ENCODE results near the gene WFDC12. TPM values are rescaled to one million over a fixed set of nuclear protein-coding genes. Genes with fewer than 3 reads are reported as not detected.

The WFDC12 gene
- total RNA-seq, 2 experiments from 2014 or later = not detected

DNA sequence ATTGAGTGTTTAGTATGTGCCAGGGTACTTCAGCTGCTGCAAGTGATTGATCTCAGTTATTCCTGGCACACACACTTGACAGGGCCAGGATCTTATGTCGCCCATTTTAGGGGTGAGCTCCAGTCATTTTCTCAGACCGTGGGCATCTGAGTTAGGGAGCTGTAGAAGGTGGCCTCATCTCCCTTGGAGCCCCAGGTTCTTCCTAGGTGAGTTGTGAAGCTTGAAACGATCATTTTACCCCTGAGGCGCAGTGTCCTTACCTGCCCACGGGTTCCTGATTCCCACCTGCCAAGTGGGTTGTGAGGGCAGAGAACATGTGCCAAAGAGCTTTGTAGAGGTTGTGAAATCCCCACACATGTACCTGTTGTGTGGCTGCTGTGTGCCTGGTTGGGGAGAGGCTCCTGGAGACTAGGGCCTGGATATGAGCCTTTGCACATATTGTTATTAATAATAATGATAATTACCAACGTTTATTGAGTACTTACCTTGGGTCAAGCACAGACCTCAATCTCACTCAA, 22.9 kb downstream of the WFDC12 start:
- DNase-seq (no peak), ATAC-seq (no peak)
- H3K4me1 Mint-ChIP-seq = peaks cover 15% of the 10 kb centered on the region
- no peak overlapping the region for H3K27ac Mint-ChIP-seq
- H3K36me3 Mint-ChIP-seq (ENCODE audit: low read depth) = no peaks in the 10 kb centered on the region
- intact Hi-C loops (cut with DNase I, micrococcal nuclease) = no loop called here
- POLR2A ChIA-PET = no interaction called here
- H3K27me3 Mint-ChIP-seq = peaks cover 35% of the 10 kb centered on the region
- no peaks in the 10 kb centered on the region for H3K9me3 Mint-ChIP-seq (ENCODE audit: low read depth)
- CTCF ChIA-PET = interaction anchor here (0.8 to 2.1 kb wide), 3 partner anchors 9 to 38 kb away, joined by 3 to 8 read pairs (median 4); no protein-coding TSS in a partner anchor
- no peak overlapping the region for H3K4me3 Mint-ChIP-seq

DNA sequence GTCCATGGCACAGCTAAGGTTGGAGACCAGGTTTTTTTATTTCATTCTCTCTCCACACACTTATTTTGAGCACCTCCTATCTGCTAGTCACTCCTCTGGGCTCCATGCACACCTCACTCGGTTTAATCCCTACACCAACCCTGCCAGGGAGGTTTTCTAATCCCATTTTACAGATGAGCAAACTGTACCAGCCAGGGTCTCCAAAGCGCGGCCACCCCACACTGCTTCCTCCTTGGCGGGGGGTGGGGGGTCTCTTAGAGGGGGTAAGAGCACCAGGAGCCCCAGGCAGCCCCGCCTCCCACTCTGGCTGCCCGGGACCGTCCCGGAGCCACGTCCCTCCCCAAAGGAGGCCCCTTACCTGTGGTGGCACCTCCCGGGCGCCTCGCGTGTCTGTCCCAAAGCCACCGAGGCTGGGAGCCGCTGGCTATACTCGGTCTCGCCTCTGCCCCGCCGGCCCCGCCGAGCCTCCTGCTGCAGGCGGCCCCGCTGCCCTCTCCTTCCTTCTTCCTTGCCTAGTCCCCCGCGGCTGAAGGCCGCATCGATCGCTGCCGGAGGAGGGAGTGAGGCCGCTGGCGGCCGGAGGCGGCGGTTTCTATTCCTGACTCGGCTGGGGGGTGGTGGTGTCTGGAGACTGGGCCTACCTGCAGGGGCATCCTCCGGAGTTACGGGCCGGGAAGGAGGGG, 23.6 kb downstream of the WFDC12 start, which contains the start of gene KCNS1:
Gene KCNS1, minus strand, starts transcription at position 565 of the 683 bp plus-strand sequence. CDS start 1,891 bp downstream, outside the sequence.
- intact Hi-C loops (cut with DNase I, micrococcal nuclease) = no loop called here
- Mint-ChIP-seq H3K27me3 (peaks cover 36% of the 10 kb centered on the region), H3K9me3 (ENCODE audit: low read depth) (no peaks in the 10 kb centered on the region), H3K4me3 (no peak within 1 kb of the TSS), H3K36me3 (ENCODE audit: low read depth) (no peaks in the 10 kb centered on the region), H3K4me1 (peaks cover 15% of the 10 kb centered on the region), H3K27ac (no peak within 1 kb of the TSS)
- DNase-seq (no peak), ATAC-seq (no peak)
- ChIA-PET CTCF (interaction anchor here (0.7 to 5.8 kb wide), 8 partner anchors 9 to 192 kb away, joined by 3 to 45 read pairs (median 4); no protein-coding TSS in a partner anchor), POLR2A (no interaction called here)

DNA sequence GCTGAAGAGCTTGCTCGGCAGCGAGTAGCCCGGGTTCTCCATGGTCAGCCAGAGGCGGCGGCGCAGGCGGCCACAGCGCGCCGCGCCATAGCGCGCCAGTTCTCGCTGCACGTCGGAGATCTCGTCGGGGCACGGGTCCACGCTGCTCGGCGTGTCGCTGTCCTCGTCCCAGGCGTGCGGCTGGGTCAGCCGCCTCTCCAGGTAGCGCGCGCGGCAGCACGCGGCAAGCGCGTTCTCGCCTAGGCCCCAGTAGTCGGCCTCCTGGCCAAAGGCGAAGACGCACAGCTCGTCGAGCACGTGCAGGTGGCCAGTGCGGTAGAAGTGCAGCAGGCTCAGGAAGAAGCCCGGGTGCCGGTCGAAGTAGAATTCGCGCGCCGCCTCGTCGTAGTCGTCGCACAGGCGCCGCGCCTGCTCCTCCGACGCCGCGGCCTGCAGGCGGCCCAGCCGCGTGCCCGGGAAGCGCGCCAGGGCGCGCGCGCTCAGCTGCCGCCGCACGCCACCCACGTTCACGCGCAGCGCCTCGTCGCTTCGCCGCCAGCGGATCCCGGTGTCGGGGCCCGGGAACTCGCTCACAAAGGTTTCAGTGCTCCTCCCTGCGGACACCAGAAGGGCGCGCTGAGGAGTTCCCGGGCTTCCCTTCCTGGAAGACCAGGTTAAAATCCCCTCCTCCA, 26.0 kb downstream of the WFDC12 start:
- DNase-seq = peak; percentile 67
- CTCF ChIA-PET = interaction anchor here (0.6 to 7.8 kb wide), 15 partner anchors 8 to 214 kb away, joined by 3 to 136 read pairs (median 13); no protein-coding TSS in a partner anchor
- no peaks in the 10 kb centered on the region for H3K36me3 Mint-ChIP-seq (ENCODE audit: low read depth)
- POLR2A ChIA-PET = interaction anchor here (1.1 kb wide), 1 partner anchor 22 kb away, joined by 5 read pairs; no protein-coding TSS in a partner anchor
- H3K27me3 Mint-ChIP-seq = peaks cover 36% of the 10 kb centered on the region
- no peak overlapping the region for H3K27ac Mint-ChIP-seq
- peak overlapping the region; percentile 36 for H3K4me3 Mint-ChIP-seq
- H3K4me1 Mint-ChIP-seq = peaks cover 15% of the 10 kb centered on the region
- intact Hi-C loops (cut with DNase I, micrococcal nuclease) = loop anchor here (1.0 to 10.0 kb wide), 5 partner anchors 14 to 413 kb away; partner anchors contain the start of genes KCNK15 (in 1 of the 2) and STK4 (in 1 of the 2)
- ATAC-seq = peak; percentile 31
- H3K9me3 Mint-ChIP-seq (ENCODE audit: low read depth) = no peaks in the 10 kb centered on the region

DNA sequence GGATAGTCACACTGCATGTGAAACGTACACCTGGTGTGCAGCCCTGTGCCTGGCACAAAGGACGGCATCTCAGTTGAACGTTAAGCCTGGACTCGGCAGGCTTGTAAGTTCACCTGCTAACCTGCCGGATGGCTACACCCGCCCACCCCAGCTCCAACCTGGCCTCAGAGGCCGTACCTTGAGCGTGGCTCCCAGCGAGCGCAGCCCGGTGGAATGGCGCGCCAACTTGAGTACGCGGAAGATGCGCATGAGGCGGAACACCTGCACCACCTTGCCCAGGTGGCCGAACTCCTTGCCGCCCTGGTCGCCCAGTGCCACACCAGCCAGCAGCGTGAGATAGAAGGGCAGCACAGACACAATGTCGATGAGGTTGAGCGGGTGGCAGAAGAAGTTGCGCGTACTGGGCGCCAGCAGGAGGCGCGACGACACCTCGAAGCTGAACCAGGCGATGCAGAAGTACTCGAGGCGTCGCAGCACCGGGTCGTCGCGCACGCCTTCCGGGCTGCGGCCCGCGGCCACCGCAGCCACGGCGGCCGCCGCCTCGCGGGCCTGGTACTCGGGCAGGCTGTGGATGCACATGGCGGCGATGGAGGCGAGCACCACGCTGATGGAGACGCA, 26.7 kb downstream of the WFDC12 start:
- POLR2A ChIA-PET = interaction anchor here (1.1 kb wide), 1 partner anchor 23 kb away, joined by 5 read pairs; no protein-coding TSS in a partner anchor
- Mint-ChIP-seq H3K27me3 (peaks cover 36% of the 10 kb centered on the region), H3K9me3 (ENCODE audit: low read depth) (no peaks in the 10 kb centered on the region), H3K27ac (no peak overlapping the region), H3K36me3 (ENCODE audit: low read depth) (no peaks in the 10 kb centered on the region), H3K4me1 (peaks cover 15% of the 10 kb centered on the region), H3K4me3 (peak overlapping the region; percentile 46)
- intact Hi-C loops (cut with DNase I, micrococcal nuclease) = loop anchor here (1.0 to 10.0 kb wide), 8 partner anchors 15 to 413 kb away; partner anchors contain the start of genes KCNK15 (in 1 of the 2) and STK4 (in 1 of the 2)
- peak; percentile 79 for DNase-seq
- peak; percentile 75 for ATAC-seq
- CTCF ChIA-PET = interaction anchor here (0.5 to 7.8 kb wide), 22 partner anchors 9 to 195 kb away, joined by 3 to 136 read pairs (median 9); partner anchors contain the start of gene PABPC1L

DNA sequence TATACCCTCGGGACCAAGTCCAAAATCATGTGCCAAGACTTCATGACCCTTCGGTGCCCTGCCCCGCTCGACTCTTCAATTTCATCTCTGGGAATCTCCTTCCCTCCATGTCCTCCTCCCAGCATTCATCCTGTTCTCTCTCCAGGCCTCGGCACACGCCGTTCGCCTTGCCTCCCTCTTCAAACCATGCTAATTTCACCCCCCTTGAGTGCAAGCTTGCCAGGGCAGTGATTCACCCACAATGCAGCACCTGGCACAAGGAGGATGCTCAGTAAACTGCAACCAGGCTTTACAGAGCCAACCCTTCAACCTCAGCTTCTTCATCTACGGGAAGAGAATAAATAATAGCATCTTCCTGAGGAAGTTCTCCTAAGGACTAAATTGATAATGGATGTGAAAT, 27.5 kb downstream of the WFDC12 start:
- DNase-seq (no peak), ATAC-seq (no peak)
- intact Hi-C loops (cut with DNase I, micrococcal nuclease) = loop anchor here (1.0 to 10.0 kb wide), 7 partner anchors 52 to 412 kb away; partner anchors contain the start of genes KCNK15 (in 1 of the 2) and STK4 (in 1 of the 2)
- Mint-ChIP-seq H3K27ac (no peak overlapping the region), H3K4me1 (peaks cover 15% of the 10 kb centered on the region), H3K27me3 (peaks cover 36% of the 10 kb centered on the region), H3K36me3 (ENCODE audit: low read depth) (no peaks in the 10 kb centered on the region), H3K4me3 (no peak overlapping the region), H3K9me3 (ENCODE audit: low read depth) (no peaks in the 10 kb centered on the region)
- POLR2A ChIA-PET = interaction anchor here (0.7 to 1.9 kb wide), 2 partner anchors 47 to 53 kb away, joined by 3 to 7 read pairs; no protein-coding TSS in a partner anchor
- CTCF ChIA-PET = interaction anchor here (0.6 to 7.8 kb wide), 27 partner anchors 9 to 513 kb away, joined by 3 to 136 read pairs (median 14); partner anchors contain the start of gene PABPC1L

DNA sequence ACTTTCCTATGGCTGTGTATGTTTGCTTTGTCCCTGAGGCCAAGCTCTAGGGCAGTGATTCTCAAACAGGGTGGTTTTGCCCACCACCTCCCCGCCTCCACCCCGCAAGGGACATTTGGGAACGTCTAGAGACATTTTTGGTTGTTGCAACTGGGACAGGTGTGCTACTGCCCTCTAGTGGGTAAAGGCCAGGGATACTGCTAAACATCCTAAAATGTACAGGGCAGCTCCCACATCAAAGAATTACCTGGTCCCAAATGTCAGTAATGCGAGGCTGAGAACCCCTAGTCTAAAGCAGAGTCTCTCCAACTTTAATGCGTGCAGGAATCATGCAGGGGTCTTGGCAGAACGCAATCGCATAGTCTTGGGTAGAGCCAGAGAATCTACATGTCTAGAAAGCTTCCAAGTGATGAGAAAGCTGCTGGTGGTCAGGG, 28.4 kb downstream of the WFDC12 start:
- H3K4me1 Mint-ChIP-seq = peaks cover 11% of the 10 kb centered on the region
- peaks cover 2% of the 10 kb centered on the region for H3K36me3 Mint-ChIP-seq (ENCODE audit: low read depth)
- intact Hi-C loops (cut with DNase I, micrococcal nuclease) = loop anchor here (1.0 to 10.0 kb wide), 8 partner anchors 52 to 411 kb away; partner anchors contain the start of genes KCNK15 (in 1 of the 2) and STK4 (in 1 of the 2)
- H3K9me3 Mint-ChIP-seq (ENCODE audit: low read depth) = no peaks in the 10 kb centered on the region
- H3K27ac Mint-ChIP-seq = no peak overlapping the region
- CTCF ChIA-PET = interaction anchor here (0.6 to 7.8 kb wide), 40 partner anchors 10 to 413 kb away, joined by 3 to 136 read pairs (median 5); partner anchors contain the start of genes PABPC1L and PIGT
- DNase-seq (peak; percentile 76), ATAC-seq (peak; percentile 44)
- POLR2A ChIA-PET = interaction anchor here (0.7 to 1.9 kb wide), 3 partner anchors 46 to 138 kb away, joined by 3 to 7 read pairs (median 3); no protein-coding TSS in a partner anchor
- H3K27me3 Mint-ChIP-seq = peaks cover 30% of the 10 kb centered on the region
- no peak overlapping the region for H3K4me3 Mint-ChIP-seq

DNA sequence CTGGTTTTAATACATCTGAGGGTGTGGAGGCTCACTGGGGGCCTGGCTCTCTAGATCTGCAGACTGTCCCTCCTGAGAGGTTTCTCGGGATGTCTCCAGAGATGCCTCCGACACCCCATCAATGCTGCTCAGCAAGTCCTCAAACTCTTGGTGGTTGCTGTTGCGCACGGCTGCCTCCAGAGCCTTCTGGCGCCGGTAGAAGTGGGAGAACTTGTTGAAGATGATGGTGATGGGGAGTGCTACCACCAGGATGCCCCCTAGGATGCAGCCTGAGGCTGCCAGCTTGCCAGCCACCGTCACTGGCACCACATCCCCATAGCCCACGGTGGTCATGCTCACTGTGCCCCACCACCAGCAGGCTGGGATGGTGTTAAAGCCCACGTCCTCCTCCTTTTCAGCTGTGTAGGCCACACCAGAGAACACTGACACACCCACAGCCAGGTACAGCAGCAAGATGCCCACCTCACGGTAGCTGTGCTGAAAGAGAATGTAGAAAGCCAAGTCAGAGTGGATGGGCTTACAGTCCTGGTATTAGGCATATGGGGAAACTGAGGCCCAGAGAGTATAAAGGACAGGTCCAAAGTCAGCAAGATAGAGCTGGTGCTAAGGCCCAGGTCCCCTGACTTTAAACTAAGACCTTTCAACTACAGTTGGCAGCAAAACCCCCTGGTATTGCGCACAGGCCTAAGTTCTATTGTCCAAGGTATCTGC, 29.2 kb downstream of the WFDC12 start:
- intact Hi-C loops (cut with DNase I, micrococcal nuclease) = loop anchor here (1.0 to 10.0 kb wide), 7 partner anchors 51 to 410 kb away; partner anchors contain the start of genes KCNK15 (in 1 of the 2) and STK4 (in 1 of the 2)

DNA sequence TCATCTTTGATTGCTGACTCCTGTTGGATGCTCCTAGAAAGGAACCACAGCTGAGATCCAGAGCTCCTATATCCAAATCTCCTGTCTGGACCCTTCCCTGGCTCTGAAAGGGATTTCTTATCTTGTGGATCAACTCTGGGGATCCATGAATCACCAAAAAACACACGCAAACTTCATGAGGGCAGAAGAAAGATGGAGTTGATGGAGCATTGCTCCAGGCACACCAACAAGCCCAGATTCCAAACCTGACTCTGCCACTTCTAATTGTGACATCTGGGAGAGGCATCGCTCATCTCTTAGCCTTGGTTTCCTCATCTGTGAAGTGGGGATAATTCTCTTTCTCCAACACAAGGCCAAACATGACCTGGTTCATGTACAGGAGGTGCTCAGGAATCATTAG, 30.1 kb downstream of the WFDC12 start:
- Mint-ChIP-seq H3K4me3 (no peak overlapping the region), H3K36me3 (ENCODE audit: low read depth) (peaks cover 2% of the 10 kb centered on the region), H3K27me3 (peaks cover 17% of the 10 kb centered on the region), H3K4me1 (peaks cover 7% of the 10 kb centered on the region), H3K27ac (no peak overlapping the region), H3K9me3 (ENCODE audit: low read depth) (no peaks in the 10 kb centered on the region)
- ChIA-PET POLR2A (interaction anchor here (0.5 kb wide), 1 partner anchor 123 kb away, joined by 3 read pairs; no protein-coding TSS in a partner anchor), CTCF (interaction anchor here (0.6 to 7.8 kb wide), 9 partner anchors 15 to 177 kb away, joined by 3 to 136 read pairs (median 23); no protein-coding TSS in a partner anchor)
- ATAC-seq (no peak), DNase-seq (no peak)
- intact Hi-C loops (cut with DNase I, micrococcal nuclease) = loop anchor here in 1 of 2 experiments (10.0 kb wide), 1 partner anchor 409 kb away; no protein-coding TSS in a partner anchor

More for the DNA sequence above, 29.2 kb downstream of the WFDC12 start:
- ATAC-seq (no peak), DNase-seq (no peak)
- H3K4me1 Mint-ChIP-seq = peaks cover 7% of the 10 kb centered on the region
- H3K36me3 Mint-ChIP-seq (ENCODE audit: low read depth) = peaks cover 2% of the 10 kb centered on the region
- ChIA-PET CTCF (interaction anchor here (0.5 to 7.8 kb wide), 34 partner anchors 10 to 412 kb away, joined by 3 to 136 read pairs (median 10); partner anchors contain the start of genes PABPC1L and PIGT), POLR2A (interaction anchor here (0.6 to 1.9 kb wide), 4 partner anchors 46 to 137 kb away, joined by 3 to 8 read pairs (median 5); no protein-coding TSS in a partner anchor)
- H3K27me3 Mint-ChIP-seq = peaks cover 24% of the 10 kb centered on the region
- no peaks in the 10 kb centered on the region for H3K9me3 Mint-ChIP-seq (ENCODE audit: low read depth)
- no peak overlapping the region for H3K4me3 Mint-ChIP-seq
- no peak overlapping the region for H3K27ac Mint-ChIP-seq

DNA sequence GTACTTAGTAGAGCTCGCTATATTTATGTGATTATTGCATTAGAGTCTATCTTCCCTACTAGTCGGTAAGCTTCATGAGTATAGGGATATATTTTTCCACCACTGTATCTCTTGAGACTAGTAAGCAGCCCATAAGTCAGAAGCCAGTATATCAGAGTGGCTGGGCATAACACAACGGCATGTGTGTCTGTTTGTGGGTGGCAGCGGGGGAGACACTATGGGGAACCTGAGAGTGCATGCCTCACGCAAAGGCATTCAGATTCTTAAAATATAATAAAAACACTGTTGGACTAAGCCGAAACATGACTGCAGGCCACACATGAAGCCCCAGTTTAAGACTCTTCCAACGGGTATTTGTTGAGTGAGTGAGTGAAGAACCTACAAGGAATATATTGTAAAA, 31.4 kb downstream of the WFDC12 start:
- Mint-ChIP-seq H3K27me3 (peaks cover 12% of the 10 kb centered on the region), H3K4me1 (peaks cover 5% of the 10 kb centered on the region), H3K4me3 (no peak overlapping the region), H3K36me3 (ENCODE audit: low read depth) (peaks cover 2% of the 10 kb centered on the region), H3K9me3 (ENCODE audit: low read depth) (no peaks in the 10 kb centered on the region), H3K27ac (no peak overlapping the region)
- ChIA-PET POLR2A (no interaction called here), CTCF (interaction anchor here (0.6 to 7.8 kb wide), 8 partner anchors 17 to 219 kb away, joined by 3 to 77 read pairs (median 14); partner anchors contain the start of gene SEMG1)
- ATAC-seq = no peak
- intact Hi-C loops (cut with DNase I, micrococcal nuclease) = loop anchor here in 1 of 2 experiments (10.0 kb wide), 1 partner anchor 408 kb away; no protein-coding TSS in a partner anchor
- DNase-seq = no peak

All from activated CD4-positive, alpha-beta T cell treated with anti-CD3 and anti-CD28 coated beads for 36 hours (primary cell).